HG02884 (cell line): Measurements from ENCODE around the gene DPCD.

Source experiments
- ATAC-seq: cut with Tn5 transposase; IDR thresholded peaks from one replicate; pipeline ENCODE4 v1.9.1; 2021; ENCODE audit warnings: mild to moderate bottlenecking, moderate library complexity; ENCODE audit not compliant: unreplicated experiment

The DPCD gene

GRCh38 chr10:101567165-101568006 is 20.7 kb upstream of the DPCD start:
- ATAC-seq = no peak

GRCh38 chr10:101568054-101568745 is 19.9 kb upstream of the DPCD start:
- no peak for ATAC-seq

GRCh38 chr10:101569323-101569621 is 18.8 kb upstream of the DPCD start:
- no peak for ATAC-seq

- peak; percentile 67 for ATAC-seq
These were observed 18.3 kb upstream of the DPCD start for GRCh38 chr10:101569622-101570427.

- no peak for ATAC-seq
These were observed 17.5 kb upstream of the DPCD start for GRCh38 chr10:101570428-101571270.

- ATAC-seq = no peak
These were observed 16.7 kb upstream of the DPCD start for GRCh38 chr10:101571271-101571925.

- ATAC-seq = no peak
These were observed 16.0 kb upstream of the DPCD start for GRCh38 chr10:101572126-101572525.

- ATAC-seq = no peak
These were observed 15.3 kb upstream of the DPCD start for GRCh38 chr10:101572785-101573184.

GRCh38 chr10:101573885-101574753 is 14.0 kb upstream of the DPCD start:
- ATAC-seq = no peak

GRCh38 chr10:101575091-101575490 is 13.0 kb upstream of the DPCD start:
- no peak for ATAC-seq

- ATAC-seq = no peak
These were observed 12.4 kb upstream of the DPCD start for GRCh38 chr10:101575580-101576210.

- no peak for ATAC-seq
These were observed 11.8 kb upstream of the DPCD start for GRCh38 chr10:101576211-101576863.

- ATAC-seq = no peak
These were observed 10.8 kb upstream of the DPCD start for GRCh38 chr10:101577121-101577871.

- no peak for ATAC-seq
These were observed 9.9 kb upstream of the DPCD start for GRCh38 chr10:101578192-101578591.

- ATAC-seq = no peak
These were observed 9.2 kb upstream of the DPCD start for GRCh38 chr10:101578803-101579515.

GRCh38 chr10:101579516-101579870 is 8.6 kb upstream of the DPCD start:
- ATAC-seq = no peak
